ENCODE results near the gene PDGFB. TPM values are rescaled to one million over a fixed set of nuclear protein-coding genes. Genes with fewer than 3 reads are reported as not detected.
A peak's percentile ranks its signal among the peaks of the same experiment; 100 is the strongest.

PDGFB gene
- 2.0 TPM for total RNA-seq

DNA sequence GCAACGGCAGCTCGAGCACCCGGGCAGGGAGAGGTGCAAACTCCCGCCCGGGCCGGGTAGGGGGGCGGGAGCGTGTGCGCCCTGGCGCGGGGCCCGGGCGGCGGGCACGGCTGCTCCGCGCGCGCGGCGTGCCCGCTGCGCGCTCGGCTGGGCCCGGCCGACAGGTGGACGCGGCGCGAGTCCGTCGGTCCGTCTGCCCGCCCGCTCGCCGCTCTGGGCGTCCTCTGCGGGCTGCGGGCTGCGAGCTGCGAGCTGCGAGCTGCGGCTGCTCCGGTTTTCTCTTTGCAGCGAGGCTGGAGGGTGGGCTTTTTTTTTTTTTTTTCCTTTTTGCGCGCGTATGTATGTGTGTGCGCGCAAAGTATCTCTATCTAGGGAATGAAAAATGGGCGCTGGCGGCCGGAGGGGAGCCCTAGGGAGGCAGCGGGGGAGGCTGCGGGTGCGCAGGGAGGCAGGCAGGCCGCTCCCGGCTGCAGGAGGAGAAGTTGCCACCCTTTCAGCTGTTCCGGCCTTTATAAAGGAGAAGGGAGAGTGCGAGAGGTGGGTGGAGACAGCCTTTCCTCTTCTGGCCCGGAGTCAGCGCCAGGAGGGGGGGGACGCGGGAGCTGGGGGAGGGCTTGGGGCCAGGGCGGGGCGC lies at the start of gene PDGFB:
Gene PDGFB, minus strand, starts transcription at position 487 of the 634 bp plus-strand sequence. CDS start 1,019 bp downstream, outside the sequence.
- FAIRE-seq (no peak), DNase-seq (ENCODE audit: low spot score in 2 of 2) (peak; percentile 68 to 70)

DNA sequence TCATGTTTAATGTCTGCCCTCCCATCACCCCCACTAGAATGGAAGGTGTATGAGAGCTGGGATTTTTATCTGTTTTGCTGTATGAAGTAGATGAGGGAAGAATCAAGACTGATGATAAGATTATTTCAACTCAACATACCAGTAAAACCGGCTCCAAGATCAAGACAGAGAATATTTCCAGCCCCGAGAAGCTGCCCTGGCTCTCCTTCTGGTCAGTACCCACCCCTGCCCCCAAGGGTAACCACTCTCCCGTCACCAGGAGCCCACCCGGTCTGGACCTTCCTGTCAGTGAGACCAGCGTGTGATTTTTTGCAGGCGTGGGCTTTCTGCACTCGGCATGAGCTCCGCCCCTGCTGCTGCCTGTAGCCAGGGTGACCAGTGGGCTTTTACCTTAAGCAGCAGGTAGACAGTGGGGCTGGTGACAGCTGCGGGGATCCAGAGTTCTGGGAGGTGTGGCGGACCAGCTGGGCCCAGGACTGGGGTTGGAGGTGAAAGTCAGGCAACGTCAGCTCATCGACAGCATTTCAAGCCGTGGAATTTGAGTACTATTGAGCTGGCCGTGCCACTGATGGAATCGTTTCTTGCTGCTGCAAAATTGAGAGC lies 49.1 kb upstream of the PDGFB start:
- FAIRE-seq (no peak), DNase-seq (ENCODE audit: low spot score in 2 of 2) (no peak)

GRCh38 chr22:39292561-39293074 lies 47.8 kb upstream of the PDGFB start:
- DNase-seq (ENCODE audit: low spot score in 2 of 2), result peak; percentile 50 to 74
- FAIRE-seq, result no peak

DNA sequence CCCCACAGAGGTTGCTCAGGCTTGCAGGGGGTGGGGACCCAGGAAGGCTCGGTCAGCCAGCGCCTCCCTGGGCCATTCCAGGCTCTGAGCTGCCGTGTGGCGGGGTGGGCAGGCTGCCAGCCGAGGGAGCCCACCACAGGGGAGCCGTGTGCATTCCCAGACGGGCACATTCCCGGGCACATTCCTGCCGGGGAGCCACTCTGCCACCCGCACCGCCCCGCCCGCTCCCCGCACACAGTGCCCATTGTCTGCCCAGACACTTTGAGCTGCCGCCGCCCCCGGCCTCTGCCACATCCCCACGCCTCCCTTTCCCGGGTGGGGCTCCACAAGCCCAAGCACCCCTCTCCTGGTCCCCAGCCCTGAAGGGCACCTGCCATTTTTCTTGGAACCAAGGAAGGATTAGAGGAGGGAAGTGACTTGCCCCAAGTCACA lies 47.3 kb upstream of the PDGFB start:
- FAIRE-seq (no peak), DNase-seq (ENCODE audit: low spot score in 2 of 2) (no peak)

GRCh38 chr22:39291523-39291922 lies 46.7 kb upstream of the PDGFB start:
- no peak for FAIRE-seq
- no peak for DNase-seq (ENCODE audit: low spot score in 2 of 2)

GRCh38 chr22:39290724-39291161 lies 46.0 kb upstream of the PDGFB start:
- DNase-seq (ENCODE audit: low spot score in 2 of 2) (peak in 1 of 2 donors; percentile 52), FAIRE-seq (no peak)

GRCh38 chr22:39289975-39290720 lies 45.4 kb upstream of the PDGFB start:
- DNase-seq (ENCODE audit: low spot score in 2 of 2) (no peak), FAIRE-seq (no peak)

DNA sequence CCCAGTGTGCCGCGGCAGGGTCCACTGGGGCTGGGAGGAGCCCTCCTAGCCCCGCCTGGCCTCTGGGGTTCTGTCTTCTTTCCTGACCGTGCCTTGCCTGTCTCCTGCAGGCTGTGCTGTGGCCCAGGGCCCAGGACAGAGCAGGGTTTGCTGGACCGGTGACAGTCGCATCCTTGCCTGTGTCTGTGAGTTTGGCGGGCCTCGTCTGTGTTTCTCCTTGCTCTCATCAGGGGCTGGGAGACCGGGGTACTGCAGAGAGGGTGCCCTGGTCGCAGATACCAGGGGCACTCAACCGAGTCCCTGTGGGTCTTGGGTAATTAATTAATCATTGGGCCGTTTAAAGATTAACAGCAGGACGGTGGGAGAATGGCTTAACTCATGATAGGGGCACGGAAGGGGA lies 44.8 kb upstream of the PDGFB start:
- FAIRE-seq (no peak), DNase-seq (ENCODE audit: low spot score in 2 of 2) (no peak)

DNA sequence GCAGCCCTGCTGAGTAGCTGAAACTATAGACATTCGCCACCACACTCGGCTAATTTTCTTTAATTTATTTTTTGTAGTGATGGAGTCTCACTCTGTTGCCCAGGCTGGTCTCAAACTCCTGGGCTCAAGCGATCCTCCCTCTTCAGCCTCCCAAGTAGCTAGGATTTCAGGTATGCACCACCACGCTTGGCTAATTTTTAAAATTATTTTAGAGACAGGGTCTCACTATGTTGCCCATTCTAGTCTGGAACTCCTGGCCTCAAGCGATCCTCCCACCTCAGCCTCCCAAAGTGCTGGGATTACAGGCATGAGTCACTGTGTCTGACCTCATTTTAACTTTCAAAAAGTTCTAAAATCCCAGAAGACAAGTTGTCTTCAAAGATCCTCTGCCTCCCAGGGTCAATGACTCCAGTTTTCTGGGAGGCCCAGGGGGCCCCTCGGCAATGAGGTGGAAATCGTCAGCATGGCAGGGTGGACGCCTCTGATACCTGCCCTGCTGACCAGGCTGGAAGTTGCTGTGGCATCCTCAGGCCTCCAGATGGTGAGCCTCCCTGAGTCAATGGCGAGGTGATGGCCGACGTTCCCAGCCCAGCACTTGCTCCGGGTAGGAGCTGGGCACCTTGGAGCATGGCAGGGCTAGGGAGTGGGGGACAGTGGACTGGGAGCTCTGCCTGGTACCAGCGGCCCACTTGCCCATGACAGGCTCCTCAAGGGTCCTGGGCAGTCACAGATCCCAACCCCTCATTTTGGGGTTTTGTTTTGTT lies 43.5 kb upstream of the PDGFB start:
- DNase-seq (ENCODE audit: low spot score in 2 of 2), result no peak
- FAIRE-seq, result no peak

- no peak for FAIRE-seq
- no peak for DNase-seq (ENCODE audit: low spot score in 2 of 2)
Observed at GRCh38 chr22:39287076-39287725, 42.4 kb upstream of the PDGFB start.

DNA sequence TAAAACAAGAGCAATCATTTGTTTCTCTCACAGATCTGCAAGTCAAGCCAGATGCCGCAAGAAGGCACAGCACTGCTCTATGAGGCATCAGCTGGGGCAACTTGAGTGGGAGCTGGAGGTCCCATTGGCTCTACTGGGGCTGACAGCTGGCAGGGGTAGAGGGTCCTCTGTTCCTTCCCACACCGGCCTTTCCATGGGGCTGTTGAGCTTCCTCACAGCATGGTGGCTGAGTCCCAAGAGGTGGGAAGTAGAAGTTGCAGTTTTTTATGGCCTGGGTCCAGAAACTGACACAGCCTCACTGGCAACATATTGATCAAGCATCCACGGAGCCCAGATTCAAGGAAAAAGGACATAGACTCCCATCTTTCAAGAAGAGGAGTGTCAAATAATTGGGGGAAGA lies 40.2 kb upstream of the PDGFB start:
- DNase-seq (ENCODE audit: low spot score in 2 of 2) (no peak), FAIRE-seq (no peak)

- FAIRE-seq, result no peak
Observed at GRCh38 chr22:39284142-39284980, 39.6 kb upstream of the PDGFB start.

DNA sequence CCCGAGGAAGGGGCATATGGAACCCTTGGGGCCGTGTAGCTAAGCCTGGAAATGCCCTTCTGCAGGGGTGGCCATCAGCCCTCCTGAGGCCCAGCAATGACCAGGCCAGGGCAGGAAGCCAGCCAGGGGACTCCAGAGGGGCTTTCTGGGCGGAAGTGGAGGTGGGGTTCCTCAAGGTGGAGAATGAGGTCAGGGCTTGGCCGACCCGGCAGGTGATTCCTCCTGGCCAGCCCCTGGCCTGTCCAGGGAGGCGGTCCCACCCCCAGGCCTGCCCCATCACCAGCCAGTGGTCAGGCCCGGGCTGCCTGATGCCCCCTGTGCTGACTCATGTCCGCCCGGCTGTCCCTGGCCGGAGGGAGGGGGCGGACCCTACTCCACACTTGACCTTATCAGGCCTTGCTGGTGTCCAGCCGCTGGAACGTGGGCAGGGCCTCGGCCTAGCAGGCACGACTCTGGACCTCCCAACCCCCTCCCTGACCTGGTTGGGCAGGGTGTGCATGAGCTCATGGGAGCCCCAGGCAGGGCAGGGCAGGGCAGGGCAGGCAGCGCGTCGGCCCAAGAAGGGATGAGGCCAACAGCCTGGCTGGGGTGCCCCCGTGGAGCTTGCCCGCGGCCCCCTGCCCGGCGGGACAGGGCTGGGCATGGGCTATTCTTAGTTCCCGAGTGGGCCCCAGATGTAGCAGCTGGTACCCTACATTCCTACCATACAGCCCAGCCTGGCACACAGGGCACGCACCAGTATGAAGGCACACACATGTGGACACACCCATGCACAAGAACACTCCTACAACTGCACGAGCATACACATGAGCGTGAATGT lies 38.8 kb upstream of the PDGFB start:
- DNase-seq (ENCODE audit: low spot score in 2 of 2), result peak in 1 of 2 donors; percentile 62
- FAIRE-seq, result no peak

More at GRCh38 chr22:39284142-39284980, 39.6 kb upstream of the PDGFB start:
- DNase-seq (ENCODE audit: low spot score in 2 of 2), result no peak

DNA sequence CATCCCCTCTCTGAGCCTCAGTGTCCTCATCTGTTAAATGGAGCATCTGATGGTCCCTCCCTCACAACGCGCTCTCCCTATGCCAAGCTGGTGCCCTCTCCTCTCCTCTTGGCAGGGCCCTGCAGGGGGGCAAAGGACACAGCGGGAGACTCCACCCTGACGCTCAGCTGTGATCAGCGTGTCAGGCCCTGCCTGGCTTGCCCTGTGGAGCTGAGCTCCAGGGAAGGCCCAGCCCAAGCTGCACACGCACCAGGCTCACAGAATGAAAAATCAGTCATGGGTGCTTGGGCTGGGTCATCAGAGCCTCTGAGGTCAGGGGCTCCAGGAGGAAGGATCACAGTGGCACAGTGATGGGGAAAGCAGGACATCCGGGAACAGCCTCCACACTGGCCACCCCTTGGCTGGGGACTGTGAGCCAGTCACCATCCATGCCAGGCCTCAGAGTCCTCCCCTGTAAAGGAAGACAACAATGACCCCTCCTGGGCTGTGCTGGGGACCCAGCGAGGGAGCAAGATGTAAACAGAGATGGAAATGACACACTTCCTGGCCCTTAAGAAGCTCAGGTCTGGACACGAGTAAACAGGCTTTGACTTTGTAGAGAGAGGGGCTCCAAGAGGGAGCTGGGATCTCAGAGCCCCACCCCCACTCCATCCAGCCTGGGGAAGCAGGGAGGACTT lies 38.0 kb upstream of the PDGFB start:
- FAIRE-seq, result no peak

DNA sequence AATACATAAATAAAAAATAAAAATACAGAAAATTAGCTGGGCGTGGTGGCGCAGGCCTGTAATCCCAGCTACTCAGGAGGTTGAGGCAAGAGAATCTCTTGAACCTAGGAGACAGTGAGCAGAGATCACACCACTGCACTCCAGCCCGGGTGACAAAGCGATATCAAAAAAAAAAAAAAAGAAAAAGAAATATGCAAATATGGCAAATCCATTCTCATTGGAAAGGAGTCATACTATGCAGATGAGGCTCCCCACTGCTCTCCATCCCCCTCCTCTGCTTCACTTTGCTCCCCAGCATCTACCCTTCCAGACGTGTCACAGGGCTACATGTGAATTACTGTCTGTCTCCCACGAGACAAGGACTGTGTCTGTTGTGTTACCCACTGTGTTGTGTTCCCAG lies 36.3 kb upstream of the PDGFB start:
- DNase-seq (ENCODE audit: low spot score in 2 of 2) (no peak), FAIRE-seq (no peak)

More for the DNA sequence above, 38.0 kb upstream of the PDGFB start:
- no peak for DNase-seq (ENCODE audit: low spot score in 2 of 2)

GRCh38 chr22:39280250-39280649 lies 35.5 kb upstream of the PDGFB start:
- FAIRE-seq (no peak), DNase-seq (ENCODE audit: low spot score in 2 of 2) (no peak)

DNA sequence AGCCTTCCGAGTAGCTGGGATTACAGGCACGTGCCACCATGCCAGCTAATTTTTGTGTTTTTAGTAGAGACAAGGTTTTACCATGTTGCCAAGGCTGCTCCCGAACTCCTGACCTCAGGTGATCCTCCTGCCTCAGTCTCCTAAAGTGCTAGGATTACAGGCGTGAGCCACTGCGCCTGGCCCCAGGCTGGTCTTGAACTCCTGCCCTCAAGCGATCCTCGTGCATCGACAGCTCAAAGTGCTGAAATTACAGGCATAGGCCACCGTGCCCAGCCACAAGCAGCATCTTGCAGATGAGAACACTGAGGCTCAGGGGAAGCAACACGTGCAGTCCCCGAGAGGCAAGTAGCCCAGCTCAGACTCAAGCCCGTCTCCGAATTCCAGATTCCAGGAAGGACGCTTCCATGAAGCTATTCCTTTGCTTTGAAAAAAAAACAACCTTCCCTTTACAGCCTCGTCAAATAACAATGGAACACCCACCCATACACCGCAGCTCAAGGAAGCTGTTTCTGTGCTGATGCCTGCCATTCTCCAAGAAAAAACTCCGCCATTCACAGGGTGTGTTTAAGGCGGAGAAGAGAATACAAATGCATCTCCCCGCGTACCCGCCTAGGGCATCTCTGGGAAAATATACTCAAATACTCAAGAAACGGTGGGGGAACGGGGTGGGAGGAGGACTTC lies 34.5 kb upstream of the PDGFB start:
- FAIRE-seq (no peak), DNase-seq (ENCODE audit: low spot score in 2 of 2) (no peak)

Data from frontal cortex (tissue), 4 donors.